ENCODE results near the gene AIF1.

- no peak for TF ChIP-seq CTCF (conservative IDR thresholded peaks at IDR 0.05)
- no peak for TF ChIP-seq ZFX (IDR thresholded peaks at IDR 0.05)
These were observed 4.1 kb upstream of the AIF1 start for GRCh38 chr6:31610968-31611367.
